H9 (cell line): ENCODE results near the gene PRKCA. TPM values are rescaled to one million over a fixed set of nuclear protein-coding genes. Genes with fewer than 3 reads are reported as not detected.

Source experiments
- DNase-seq: peaks from one replicate; pipeline ENCODE4 v3.0.0-alpha.2; 2017
- H2AFZ ChIP-seq: one replicate; pipeline ENCODE4 v1.6.1; 2013; ENCODE audit warnings: mild to moderate bottlenecking, low read length, control low read depth, moderate library complexity
- H2AK5ac ChIP-seq: 2 replicates; pipeline ENCODE4 v1.6.1; 2013; ENCODE audit warnings: low read length, control low read depth, mixed read lengths; ENCODE audit not compliant: insufficient read length
- H2BK120ac ChIP-seq: one replicate; pipeline ENCODE4 v1.6.1; 2013; ENCODE audit warnings: low read depth, mild to moderate bottlenecking, low read length, control low read depth, inconsistent platforms; ENCODE audit not compliant: poor library complexity, severe bottlenecking
- H2BK12ac ChIP-seq: 2 replicates; pipeline ENCODE4 v1.6.1; 2013; ENCODE audit warnings: low read length, control low read depth, mixed read lengths, low read depth; ENCODE audit not compliant: insufficient read length
- H2BK15ac ChIP-seq: 2 replicates; pipeline ENCODE4 v1.6.1; 2013; ENCODE audit warnings: low read depth, low read length, control low read depth
- H2BK20ac ChIP-seq: one replicate; pipeline ENCODE4 v1.6.1; 2013; ENCODE audit warnings: low read depth, mild to moderate bottlenecking, low read length, control low read depth, inconsistent platforms; ENCODE audit not compliant: poor library complexity, severe bottlenecking
- H2BK5ac ChIP-seq: 2 replicates; pipeline ENCODE4 v1.6.1; 2013; ENCODE audit warnings: low read length, control low read depth, mixed read lengths; ENCODE audit not compliant: insufficient read length
- H3K14ac ChIP-seq: 2 replicates; pipeline ENCODE4 v1.6.1; 2013; ENCODE audit warnings: low read length, control low read depth; ENCODE audit not compliant: insufficient read depth
- H3K18ac ChIP-seq: 2 replicates; pipeline ENCODE4 v1.6.1; 2013; ENCODE audit warnings: low read depth, mild to moderate bottlenecking, mixed read lengths, low read length, control low read depth; ENCODE audit not compliant: insufficient read length
- H3K23ac ChIP-seq: 2 replicates; pipeline ENCODE4 v1.6.1; 2013; ENCODE audit warnings: low read length, control low read depth, mixed read lengths, low read depth; ENCODE audit not compliant: insufficient read length
- H3K23me2 ChIP-seq: 2 replicates; pipeline ENCODE4 v1.6.1; 2013; ENCODE audit warnings: low read depth, mild to moderate bottlenecking, mixed read lengths, low read length, control low read depth; ENCODE audit not compliant: insufficient read length, poor library complexity, severe bottlenecking
- H3K27ac ChIP-seq: 2 replicates; pipeline ENCODE4 v1.5.1; 2013; ENCODE audit warnings: low read length, control low read depth, mixed read lengths, low read depth; ENCODE audit not compliant: insufficient read length
- H3K27me3 ChIP-seq: 2 replicates; pipeline ENCODE4 v1.6.1; 2013; ENCODE audit warnings: low read length, control low read depth, inconsistent platforms; ENCODE audit not compliant: insufficient read depth
- H3K4ac ChIP-seq: 2 replicates; pipeline ENCODE4 v1.6.1; 2013; ENCODE audit warnings: low read depth, mild to moderate bottlenecking, control low read depth, inconsistent platforms, low read length, moderate library complexity
- H3K4me1 ChIP-seq: 2 replicates; pipeline ENCODE4 v1.6.1; 2013; ENCODE audit warnings: low read length, control low read depth, inconsistent platforms; ENCODE audit not compliant: insufficient read depth
- H3K4me2 ChIP-seq: 2 replicates; pipeline ENCODE4 v1.6.1; 2013; ENCODE audit warnings: low read length, control low read depth, mixed read lengths; ENCODE audit not compliant: insufficient read length, insufficient read depth
- H3K56ac ChIP-seq: 2 replicates; pipeline ENCODE4 v1.6.1; 2013; ENCODE audit warnings: low read depth, mild to moderate bottlenecking, mixed read lengths, low read length, control low read depth; ENCODE audit not compliant: insufficient read length
- H3K79me1 ChIP-seq: 2 replicates; pipeline ENCODE4 v1.6.1; 2013; ENCODE audit warnings: low read depth, mild to moderate bottlenecking, moderate library complexity, low read length, control low read depth, inconsistent platforms; ENCODE audit not compliant: insufficient read depth, poor library complexity, severe bottlenecking
- H3K79me2 ChIP-seq: 2 replicates; pipeline ENCODE4 v1.6.1; 2013; ENCODE audit warnings: low read length, control low read depth, inconsistent platforms; ENCODE audit not compliant: insufficient read depth
- H3K9ac ChIP-seq: 2 replicates; pipeline ENCODE4 v1.6.1; 2013; ENCODE audit warnings: low read length, control low read depth, mixed read lengths; ENCODE audit not compliant: insufficient read length; ENCODE audit errors: extremely low read depth
- H3K9me3 ChIP-seq: one replicate; pipeline ENCODE4 v1.6.1; 2013; ENCODE audit warnings: low read depth, low read length, inconsistent platforms; ENCODE audit not compliant: control insufficient read depth
- H3T11ph ChIP-seq: one replicate; pipeline ENCODE4 v1.6.1; 2013; ENCODE audit warnings: mild to moderate bottlenecking, low read length, control low read depth, inconsistent platforms
- H4K20me1 ChIP-seq: one replicate; pipeline ENCODE4 v1.6.1; 2013; ENCODE audit not compliant: control insufficient read depth, insufficient read length, insufficient read depth
- H4K5ac ChIP-seq: 2 replicates; pipeline ENCODE4 v1.6.1; 2013; ENCODE audit warnings: low read depth, mild to moderate bottlenecking, mixed read lengths, low read length, control low read depth; ENCODE audit not compliant: insufficient read length
- H4K8ac ChIP-seq: replicated peaks from 2 replicates; pipeline ENCODE4 v1.6.1; 2013; ENCODE audit warnings: low read length, control low read depth, mixed read lengths, low read depth; ENCODE audit not compliant: insufficient read length
- H4K91ac ChIP-seq: 2 replicates; pipeline ENCODE4 v1.6.1; 2013; ENCODE audit warnings: low read depth, mild to moderate bottlenecking, moderate library complexity, mixed read lengths, low read length, control low read depth; ENCODE audit not compliant: insufficient read length
- H3K27ac Mint-ChIP-seq, 3 experiments: 2 replicates in 2 of 3; 3 replicates in 1 of 3; pipeline ENCODE4 v1.8.0; 2020 to 2021; ENCODE audit warnings: mixed read lengths in 3 of 3, mild to moderate bottlenecking in 1 of 3, moderate library complexity in 1 of 3
- H3K27me3 Mint-ChIP-seq: 2 replicates; pipeline ENCODE4 v1.8.0; 2021; ENCODE audit warnings: low read depth, mild to moderate bottlenecking, moderate library complexity, mixed read lengths
- H3K36me3 Mint-ChIP-seq, 3 experiments: 2 replicates in 2 of 3; 3 replicates in 1 of 3; pipeline ENCODE4 v1.8.0; 2020 to 2021; ENCODE audit warnings: low read depth in 3 of 3, mixed read lengths in 3 of 3; ENCODE audit not compliant: insufficient read depth in 1 of 3
- H3K4me1 Mint-ChIP-seq, 2 experiments: 2 replicates each; pipeline ENCODE4 v1.8.0; 2020; ENCODE audit warnings: mixed read lengths in 2 of 2
- H3K4me3 Mint-ChIP-seq, 2 experiments: 2 replicates in 1 of 2; 3 replicates in 1 of 2; pipeline ENCODE4 v1.8.0; 2020 to 2021; ENCODE audit warnings: mild to moderate bottlenecking in 2 of 2, mixed read lengths in 2 of 2, moderate library complexity in 1 of 2
- H3K9me3 Mint-ChIP-seq, 2 experiments: 2 replicates in 1 of 2; 3 replicates in 1 of 2; pipeline ENCODE4 v1.8.0; 2020; ENCODE audit warnings: mild to moderate bottlenecking in 2 of 2, mixed read lengths in 2 of 2, moderate library complexity in 1 of 2
- WGBS: extraction: QIAGEN DNeasy Blood & Tissue Kit; methylation state at CpG from one replicate; pipeline ENCODE4 v1.1.7; 2013; ENCODE audit warnings: missing lambda C conversion rate, low lambda C conversion rate, mixed read lengths; ENCODE audit not compliant: insufficient read length; ENCODE audit errors: extremely low coverage; 5-methylcytosine and 5-hydroxymethylcytosine counted together
- total RNA-seq: library from RNA; stranded (reverse); gene quantifications from 2 replicates; pipeline ENCODE4 v1.2.1, GENCODE V29; 2021
- TF ChIP-seq, protein P1 (sequence below): fragments of 200-600 bp; sonication (generic); conservative IDR thresholded peaks from 3 replicates; pipeline ENCODE4 v1.8.0; 2021; ENCODE audit warnings: antibody characterized with exemption, mild to moderate bottlenecking

PRKCA gene
- total RNA-seq, 1 experiment from 2014 or later: 10.5 TPM

DNA sequence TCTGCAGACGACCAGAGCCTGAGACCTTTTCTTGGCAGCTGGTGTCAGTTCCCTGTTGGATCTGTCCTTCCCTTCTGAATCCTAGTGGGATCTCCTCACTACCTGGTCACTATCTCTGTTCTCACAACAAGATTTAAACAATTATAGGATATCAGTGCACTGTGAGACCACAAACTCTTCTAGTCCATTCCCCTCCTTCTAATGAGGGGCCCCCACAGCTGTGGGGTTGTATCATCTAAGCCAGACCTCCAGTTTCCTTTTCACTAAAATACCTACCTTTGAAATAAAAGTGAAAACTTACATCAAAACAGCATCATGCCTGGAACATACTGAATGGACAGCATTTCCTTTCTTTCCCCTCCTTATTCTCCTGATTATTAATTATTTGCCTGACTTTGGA lies 233.2 kb downstream of the PRKCA start:
- no peak overlapping the region for H4K91ac ChIP-seq
- no peaks in the 10 kb centered on the region; the same call in 1 of the 2 replicates for H3K27me3 Mint-ChIP-seq
- H3K23me2 ChIP-seq: no peaks in the 10 kb centered on the region
- H3K23ac ChIP-seq: no peak overlapping the region
- no peaks in the 10 kb centered on the region for H3K79me1 ChIP-seq
- H3K9me3 Mint-ChIP-seq: no peaks in the 10 kb centered on the region
- no peak overlapping the region for H4K8ac ChIP-seq
- peaks cover 55 to 73% of the 10 kb centered on the region in 2 experiments for H3K4me1 Mint-ChIP-seq
- TF ChIP-seq, protein P1, sequence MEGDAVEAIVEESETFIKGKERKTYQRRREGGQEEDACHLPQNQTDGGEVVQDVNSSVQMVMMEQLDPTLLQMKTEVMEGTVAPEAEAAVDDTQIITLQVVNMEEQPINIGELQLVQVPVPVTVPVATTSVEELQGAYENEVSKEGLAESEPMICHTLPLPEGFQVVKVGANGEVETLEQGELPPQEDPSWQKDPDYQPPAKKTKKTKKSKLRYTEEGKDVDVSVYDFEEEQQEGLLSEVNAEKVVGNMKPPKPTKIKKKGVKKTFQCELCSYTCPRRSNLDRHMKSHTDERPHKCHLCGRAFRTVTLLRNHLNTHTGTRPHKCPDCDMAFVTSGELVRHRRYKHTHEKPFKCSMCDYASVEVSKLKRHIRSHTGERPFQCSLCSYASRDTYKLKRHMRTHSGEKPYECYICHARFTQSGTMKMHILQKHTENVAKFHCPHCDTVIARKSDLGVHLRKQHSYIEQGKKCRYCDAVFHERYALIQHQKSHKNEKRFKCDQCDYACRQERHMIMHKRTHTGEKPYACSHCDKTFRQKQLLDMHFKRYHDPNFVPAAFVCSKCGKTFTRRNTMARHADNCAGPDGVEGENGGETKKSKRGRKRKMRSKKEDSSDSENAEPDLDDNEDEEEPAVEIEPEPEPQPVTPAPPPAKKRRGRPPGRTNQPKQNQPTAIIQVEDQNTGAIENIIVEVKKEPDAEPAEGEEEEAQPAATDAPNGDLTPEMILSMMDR: no peak
- peak overlapping the region in 1 of 3 experiments; percentile 13; a peak in 1 of 7 replicates for H3K27ac Mint-ChIP-seq
- H2BK120ac ChIP-seq: no peak overlapping the region
- no peak overlapping the region for H3K4me3 Mint-ChIP-seq
- peaks cover 4% of the 10 kb centered on the region; the same call in 1 of the 2 replicates for H3K4me1 ChIP-seq
- H4K20me1 ChIP-seq: no peaks in the 10 kb centered on the region
- H2AK5ac ChIP-seq: no peak overlapping the region
- no peak overlapping the region for H4K5ac ChIP-seq
- WGBS: no CpG with 5 or more reads among the region's 1 CpG
- H3K14ac ChIP-seq: no peak overlapping the region
- H3K27ac ChIP-seq: no peak overlapping the region
- no peaks in the 10 kb centered on the region for H3K79me2 ChIP-seq
- H2BK5ac ChIP-seq: no peak overlapping the region
- H2AFZ ChIP-seq: no peak overlapping the region
- no peak overlapping the region for H3K9ac ChIP-seq
- H3K56ac ChIP-seq: no peak overlapping the region
- H3T11ph ChIP-seq: no peak overlapping the region
- no peaks in the 10 kb centered on the region for H3K27me3 ChIP-seq
- no peak overlapping the region for H3K4ac ChIP-seq
- no peak for DNase-seq
- no peaks in the 10 kb centered on the region for H3K36me3 Mint-ChIP-seq
- no peaks in the 10 kb centered on the region for H3K9me3 ChIP-seq
- no peak overlapping the region for H2BK20ac ChIP-seq
- H3K18ac ChIP-seq: no peak overlapping the region
- H2BK15ac ChIP-seq: no peak overlapping the region
- no peak overlapping the region for H3K4me2 ChIP-seq
- no peak overlapping the region for H2BK12ac ChIP-seq
